GM03348 (cell line): ENCODE measurements around the gene CBLB.

Experiments used
- DNase-seq: peaks from one replicate; pipeline ENCODE4 v3.0.0; 2012; ENCODE audit warnings: low spot score

CBLB gene

GRCh38 chr3:105868742-105869530, at the start of gene CBLB:
Gene CBLB (minus strand): TSS chr3:105869012. CDS start chr3:105867577, 1,435 bp downstream.
- DNase-seq = peak; percentile 98

GRCh38 chr3:105916767-105917166, 48.0 kb upstream of the CBLB start:
- DNase-seq = no peak

GRCh38 chr3:105915524-105915923, 46.7 kb upstream of the CBLB start:
- no peak for DNase-seq

GRCh38 chr3:105913616-105914015, 44.8 kb upstream of the CBLB start:
- no peak for DNase-seq

GRCh38 chr3:105912891-105913290, 44.1 kb upstream of the CBLB start:
- no peak for DNase-seq

- DNase-seq = no peak
Measured at GRCh38 chr3:105911496-105911895, 42.7 kb upstream of the CBLB start.

GRCh38 chr3:105907777-105908176, 39.0 kb upstream of the CBLB start:
- DNase-seq = no peak

- DNase-seq = peak; percentile 72
Measured at GRCh38 chr3:105906836-105907235, 38.0 kb upstream of the CBLB start.

GRCh38 chr3:105906345-105906744, 37.5 kb upstream of the CBLB start:
- no peak for DNase-seq

- DNase-seq = no peak
Measured at GRCh38 chr3:105905328-105905727, 36.5 kb upstream of the CBLB start.

- DNase-seq = no peak
Measured at GRCh38 chr3:105904678-105905284, 36.0 kb upstream of the CBLB start.

GRCh38 chr3:105904251-105904650, 35.4 kb upstream of the CBLB start:
- DNase-seq = peak; percentile 38

- peak; percentile 54 for DNase-seq
Measured at GRCh38 chr3:105899516-105899915, 30.7 kb upstream of the CBLB start.

GRCh38 chr3:105891101-105891500, 22.3 kb upstream of the CBLB start:
- DNase-seq = no peak

GRCh38 chr3:105888621-105889579, 20.1 kb upstream of the CBLB start:
- no peak for DNase-seq

GRCh38 chr3:105885256-105885655, 16.4 kb upstream of the CBLB start:
- DNase-seq = peak; percentile 42

- DNase-seq = no peak
Measured at GRCh38 chr3:105883798-105884377, 15.1 kb upstream of the CBLB start.

GRCh38 chr3:105880681-105881290, 12.0 kb upstream of the CBLB start:
- DNase-seq = no peak

GRCh38 chr3:105878061-105878460, 9.2 kb upstream of the CBLB start:
- no peak for DNase-seq

GRCh38 chr3:105877336-105877910, 8.6 kb upstream of the CBLB start:
- DNase-seq = no peak

- no peak for DNase-seq
Measured at GRCh38 chr3:105876780-105877327, 8.0 kb upstream of the CBLB start.
